ENCODE results near the gene CTIF. TPM values are rescaled to one million over a fixed set of nuclear protein-coding genes. Genes with fewer than 3 reads are reported as not detected.

The CTIF gene
- total and polyA plus RNA-seq, 12 donors: 20.5 to 159 (median 57.0) TPM

GRCh38 chr18:48893608-48894600, 355.1 kb downstream of the CTIF start:
- Histone ChIP-seq H3K4me3 (no peak overlapping the region), H3K36me3 (replicated peaks in 1 of 2) (no peaks in the 10 kb centered on the region), H3K9me3 (replicated peaks in 1 of 3) (no peaks in the 10 kb centered on the region), H3K27me3 (no peaks in the 10 kb centered on the region), H3K27ac (no peak overlapping the region), H3K4me1 (replicated peaks in 1 of 2) (peaks cover 5 to 7% of the 10 kb centered on the region in 2 donors)
- DNase-seq: no peak
- WGBS, 4 donors: 89 to 97% (median 91%) methylated on average over 11 to 25 of the region's 25 CpGs
- TF ChIP-seq POLR2A (IDR thresholded peaks at IDR 0.05) (no peak), CTCF (IDR thresholded peaks at IDR 0.05) (no peak)
- intact Hi-C loops (cut with DNase I): no loop called here

- DNase-seq: no peak
- no peaks in the 10 kb centered on the region for H3K4me1 ChIP-seq (replicated peaks in 1 of 2)
- no peak overlapping the region for H3K27ac ChIP-seq
- no peaks in the 10 kb centered on the region for H3K36me3 ChIP-seq (replicated peaks in 1 of 2)
- no peaks in the 10 kb centered on the region for H3K27me3 ChIP-seq
- no peaks in the 10 kb centered on the region for H3K9me3 ChIP-seq (replicated peaks in 1 of 3)
- 79 to 89% (median 84%) methylated on average over 5 of the region's 5 CpGs for WGBS, 4 donors
- intact Hi-C loops (cut with DNase I): no loop called here
- no peak overlapping the region for H3K4me3 ChIP-seq
- TF ChIP-seq CTCF (IDR thresholded peaks at IDR 0.05) (no peak), POLR2A (IDR thresholded peaks at IDR 0.05) (no peak)
Observed at GRCh38 chr18:48894799-48895346, 356.0 kb downstream of the CTIF start.

GRCh38 chr18:48896326-48896874, 357.6 kb downstream of the CTIF start:
- 80 to 92% (median 84%) methylated on average over 7 to 8 of the region's 8 CpGs for WGBS, 4 donors
- no peak overlapping the region for H3K4me3 ChIP-seq
- peaks cover 0 to under 1% of the 10 kb centered on the region in 2 donors for H3K4me1 ChIP-seq (replicated peaks in 1 of 2)
- no peaks in the 10 kb centered on the region for H3K9me3 ChIP-seq (replicated peaks in 1 of 3)
- intact Hi-C loops (cut with DNase I): no loop called here
- H3K36me3 ChIP-seq (replicated peaks in 1 of 2): no peaks in the 10 kb centered on the region
- no peaks in the 10 kb centered on the region for H3K27me3 ChIP-seq
- H3K27ac ChIP-seq: peak overlapping the region in 1 of 5 donors; percentile 62
- TF ChIP-seq POLR2A (IDR thresholded peaks at IDR 0.05) (no peak), CTCF (IDR thresholded peaks at IDR 0.05) (no peak)
- DNase-seq: no peak

GRCh38 chr18:48896875-48897511, 358.2 kb downstream of the CTIF start:
- peaks cover 3 to 6% of the 10 kb centered on the region in 2 donors for H3K4me1 ChIP-seq (replicated peaks in 1 of 2)
- H3K36me3 ChIP-seq (replicated peaks in 1 of 2): no peaks in the 10 kb centered on the region
- 70 to 87% (median 76%) methylated on average over 8 to 9 of the region's 9 CpGs for WGBS, 4 donors
- TF ChIP-seq CTCF (IDR thresholded peaks at IDR 0.05) (peak in 1 of 6 experiments; percentile 26), POLR2A (IDR thresholded peaks at IDR 0.05) (no peak)
- DNase-seq: peak in 6 of 7 donors; percentile 60 to 82 (median 71)
- no peak overlapping the region for H3K4me3 ChIP-seq
- H3K27me3 ChIP-seq: no peaks in the 10 kb centered on the region
- no peaks in the 10 kb centered on the region for H3K9me3 ChIP-seq (replicated peaks in 1 of 3)
- peak overlapping the region in 1 of 5 donors; percentile 62 for H3K27ac ChIP-seq
- intact Hi-C loops (cut with DNase I): no loop called here
